NCI-H526 (cell line): ENCODE results near the gene ING5.

ENCODE experiments used
- DNase-seq, 2 experiments: peaks; one replicate each; lab custom pipeline; 2025; lab: John Stamatoyannopoulos, UW

ING5 gene

GRCh38 chr2:241776336-241777169, 74.7 kb downstream of the ING5 start, which contains the start of gene GAL3ST2:
Gene GAL3ST2, plus strand, starts transcription at chr2:241776822. Its CDS starts 134 bp downstream, at chr2:241776956.
- peak in 1 of 2 experiments; percentile 57 for DNase-seq

- no peak for DNase-seq
These were observed 75.4 kb downstream of the ING5 start for GRCh38 chr2:241777170-241777685.

GRCh38 chr2:241777686-241778627, 76.1 kb downstream of the ING5 start:
- DNase-seq: no peak
